ENCODE data around the gene OR5V1. TPM values are rescaled to one million over a fixed set of nuclear protein-coding genes. Genes with fewer than 3 reads are reported as not detected.

Gene OR5V1
- total and polyA plus RNA-seq, 9 of the 15 experiments (the other 6 are each of a cell fraction or from before 2014, with no cell fraction given), result not detected

DNA sequence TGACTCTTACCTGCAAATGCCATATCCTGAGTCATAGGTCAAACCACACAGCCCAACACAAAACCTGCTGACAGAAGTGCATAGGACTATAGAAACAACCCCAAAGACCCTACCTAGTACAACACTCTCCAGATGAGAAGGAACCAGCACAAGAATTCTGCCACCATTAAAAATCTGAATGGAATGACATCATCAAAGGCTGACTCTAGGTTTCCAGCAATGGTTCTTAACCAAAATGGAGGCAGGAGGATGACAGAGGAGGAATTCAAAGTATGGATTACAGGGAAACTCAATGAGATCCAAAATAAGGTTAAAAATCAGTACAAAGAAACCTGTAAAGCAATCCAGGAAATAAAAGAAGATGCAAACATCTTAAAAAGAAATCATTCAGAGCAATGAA, 36.0 kb downstream of the OR5V1 start (continued):
- TF ChIP-seq, protein P1, sequence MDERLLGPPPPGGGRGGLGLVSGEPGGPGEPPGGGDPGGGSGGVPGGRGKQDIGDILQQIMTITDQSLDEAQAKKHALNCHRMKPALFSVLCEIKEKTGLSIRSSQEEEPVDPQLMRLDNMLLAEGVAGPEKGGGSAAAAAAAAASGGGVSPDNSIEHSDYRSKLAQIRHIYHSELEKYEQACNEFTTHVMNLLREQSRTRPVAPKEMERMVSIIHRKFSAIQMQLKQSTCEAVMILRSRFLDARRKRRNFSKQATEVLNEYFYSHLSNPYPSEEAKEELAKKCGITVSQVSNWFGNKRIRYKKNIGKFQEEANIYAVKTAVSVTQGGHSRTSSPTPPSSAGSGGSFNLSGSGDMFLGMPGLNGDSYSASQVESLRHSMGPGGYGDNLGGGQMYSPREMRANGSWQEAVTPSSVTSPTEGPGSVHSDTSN (CRISPR knock-in tag; IDR thresholded peaks at IDR 0.05; ENCODE audit: low read depth), result no peak
- TF ChIP-seq, protein P1 (tag; conservative IDR thresholded peaks at IDR 0.05; ENCODE audit: low read depth), result no peak
- TF ChIP-seq MECOM (CRISPR knock-in tag; IDR thresholded peaks at IDR 0.05) (no peak), SREBF2 (CRISPR knock-in tag; IDR thresholded peaks at IDR 0.05) (no peak), ZNF282 (CRISPR knock-in tag; IDR thresholded peaks at IDR 0.05) (no peak)
- TF ChIP-seq, protein P2, sequence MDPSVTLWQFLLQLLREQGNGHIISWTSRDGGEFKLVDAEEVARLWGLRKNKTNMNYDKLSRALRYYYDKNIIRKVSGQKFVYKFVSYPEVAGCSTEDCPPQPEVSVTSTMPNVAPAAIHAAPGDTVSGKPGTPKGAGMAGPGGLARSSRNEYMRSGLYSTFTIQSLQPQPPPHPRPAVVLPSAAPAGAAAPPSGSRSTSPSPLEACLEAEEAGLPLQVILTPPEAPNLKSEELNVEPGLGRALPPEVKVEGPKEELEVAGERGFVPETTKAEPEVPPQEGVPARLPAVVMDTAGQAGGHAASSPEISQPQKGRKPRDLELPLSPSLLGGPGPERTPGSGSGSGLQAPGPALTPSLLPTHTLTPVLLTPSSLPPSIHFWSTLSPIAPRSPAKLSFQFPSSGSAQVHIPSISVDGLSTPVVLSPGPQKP (CRISPR knock-in tag; IDR thresholded peaks at IDR 0.05), result no peak

DNA sequence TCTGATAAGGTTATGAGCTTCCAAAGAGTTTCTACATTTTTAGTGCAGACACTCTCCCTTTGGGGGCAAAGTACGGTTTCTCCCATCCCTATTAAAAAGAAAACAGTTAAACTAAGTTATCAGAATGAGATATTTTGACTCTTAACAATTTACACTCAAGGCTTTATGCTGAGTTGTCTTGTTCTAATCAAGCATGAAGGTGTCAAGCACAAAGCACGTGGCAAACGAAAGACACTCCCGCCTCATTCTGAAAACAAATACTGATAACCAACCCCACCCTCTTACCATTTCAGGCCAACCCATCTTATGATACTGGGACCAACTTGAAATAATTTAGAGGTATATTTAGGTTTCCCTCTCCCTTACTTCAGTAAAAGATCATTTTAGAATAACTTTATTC, 42.9 kb downstream of the OR5V1 start:
- intact Hi-C loops (cut with micrococcal nuclease), result no loop called here
- Histone ChIP-seq H3K4me1 (replicated peaks in 1 of 2; ENCODE audit: control insufficient read depth in 2 of 2, insufficient read depth in 2 of 2, low read length in 2 of 2) (no peaks in the 10 kb centered on the region), H3K4me2 (ENCODE audit: insufficient read depth, low read length) (no peak overlapping the region), H3K79me2 (ENCODE audit: control insufficient read depth, insufficient read depth, low read length) (no peaks in the 10 kb centered on the region), H3K9me1 (ENCODE audit: control insufficient read depth, insufficient read depth, low read length) (no peaks in the 10 kb centered on the region), H3K9ac (ENCODE audit: insufficient read depth in 1 of 2, low read depth in 2 of 2, low read length in 2 of 2) (no peak overlapping the region), H3K27ac (ENCODE audit: extremely low read depth, low read depth, low read length) (no peak overlapping the region), H3K36me3 (ENCODE audit: control insufficient read depth, insufficient read depth, low read length) (no peaks in the 10 kb centered on the region), H4K20me1 (replicated peaks; ENCODE audit: control insufficient read depth, insufficient read depth, low read length) (no peaks in the 10 kb centered on the region), H3K9me3 (replicated peaks; ENCODE audit: control insufficient read depth, insufficient read depth, low read depth, low read length) (no peaks in the 10 kb centered on the region), H3K27me3 (ENCODE audit: control insufficient read depth in 2 of 2, insufficient read depth in 2 of 2, low read length in 2 of 2) (no peaks in the 10 kb centered on the region), H3K4me3 (no peak overlapping the region), H2AFZ (ENCODE audit: low read depth, low read length) (no peak overlapping the region)
- ATAC-seq (no peak), DNase-seq (ENCODE audit: extremely low read depth in 1 of 4, low spot score in 3 of 4) (no peak), FAIRE-seq (no peak)
- 1% methylated on average over 4 of the region's 4 CpGs for WGBS (ENCODE audit: insufficient coverage, low coverage, missing lambda C conversion rate)
- in situ Hi-C loops (cut with MboI), result no loop called here
- ChIA-PET POLR2A (interaction anchor here (1.0 kb wide), 1 partner anchor 42 kb away, joined by 4 read pairs; no protein-coding TSS in a partner anchor), CTCF (ENCODE audit: low intra/inter-chr PET ratio) (no interaction called here)
- BruUV-seq (replicated peaks), result no TSS peak
